HEK293 (cell line): ENCODE data around the gene ANGPT4.

ENCODE experiments used
- CTCF ChIA-PET: fragments of 350-600 bp; formaldehyde crosslinking; extraction: SDS; loops from one replicate; lab custom pipeline; 2021; ENCODE audit warnings: antibody characterized with exemption; lab: Yijun Ruan, JAX
- POLR2A ChIA-PET: fragments of 300-600 bp; formaldehyde crosslinking; extraction: SDS; loops from one replicate; lab custom pipeline; 2020; ENCODE audit warnings: antibody characterized with exemption, inconsistent platforms; lab: Yijun Ruan, JAX
- H3K27ac ChIP-seq: fragments of 200-500 bp; sonication (Bioruptor generic); 2 replicates; pipeline ENCODE4 v1.5.1; 2014; ENCODE audit warnings: low read depth, low read length, control low read depth, inconsistent platforms; ENCODE audit errors: extremely low read depth
- H3K36me3 ChIP-seq, 2 experiments: fragments of 200-500 bp in 1 of 2; sonication (Bioruptor generic) in 1 of 2; 1 replicate in 1 of 2; 2 replicates in 1 of 2; pipeline ENCODE4 v1.5.1; 2014 to 2017; ENCODE audit warnings: inconsistent platforms in 2 of 2, low read length in 2 of 2; ENCODE audit not compliant: control insufficient read depth in 2 of 2, insufficient read depth in 1 of 2
- H3K4me1 ChIP-seq: fragments of 200-500 bp; sonication (Bioruptor generic); 2 replicates; pipeline ENCODE4 v1.5.1; 2014; ENCODE audit warnings: mild to moderate bottlenecking, low read length, inconsistent platforms; ENCODE audit not compliant: control insufficient read depth, insufficient read depth
- H3K4me3 ChIP-seq: 2 replicates; pipeline ENCODE4 v1.5.1; 2011; ENCODE audit warnings: low read depth, mild to moderate bottlenecking, control low read depth, low read length, moderate library complexity
- H3K9me3 ChIP-seq: fragments of 200-500 bp; sonication (Bioruptor generic); 2 replicates; pipeline ENCODE4 v1.5.1; 2014; ENCODE audit warnings: low read depth, low read length, inconsistent platforms; ENCODE audit not compliant: control insufficient read depth, insufficient read depth
- PRDM1 ChIP-seq: fragments of 450-650 bp; formaldehyde crosslinking; IDR thresholded peaks from 2 replicates; pipeline ENCODE4; 2016; ENCODE audit warnings: missing biosample characterization, missing genetic modification characterization
- PRDM10 ChIP-seq: fragments of 450-650 bp; formaldehyde crosslinking; IDR thresholded peaks from 2 replicates; pipeline ENCODE4 v1.5.1; 2016; ENCODE audit warnings: missing biosample characterization, missing genetic modification characterization
- ZFP69B ChIP-seq: fragments of 450-650 bp; formaldehyde crosslinking; IDR thresholded peaks from 2 replicates; pipeline ENCODE4 v1.5.1; 2016; ENCODE audit warnings: missing biosample characterization, missing genetic modification characterization
- ZNF112 ChIP-seq: fragments of 450-650 bp; formaldehyde crosslinking; IDR thresholded peaks from 2 replicates; pipeline ENCODE4 v1.5.0; 2017; ENCODE audit warnings: missing biosample characterization, missing genetic modification characterization
- ZNF132 ChIP-seq: fragments of 450-650 bp; formaldehyde crosslinking; IDR thresholded peaks from 2 replicates; pipeline ENCODE4 v1.5.1; 2017; ENCODE audit warnings: missing biosample characterization, missing genetic modification characterization, borderline replicate concordance
- ZNF174 ChIP-seq: fragments of 450-650 bp; formaldehyde crosslinking; IDR thresholded peaks from 2 replicates; pipeline ENCODE4 v1.5.0; 2017; ENCODE audit warnings: missing biosample characterization, mild to moderate bottlenecking, missing genetic modification characterization
- ZNF221 ChIP-seq: fragments of 450-650 bp; formaldehyde crosslinking; IDR thresholded peaks from 2 replicates; pipeline ENCODE4 v1.5.1; 2017; ENCODE audit warnings: missing biosample characterization, missing genetic modification characterization, borderline replicate concordance
- ZNF280C ChIP-seq: fragments of 450-650 bp; formaldehyde crosslinking; IDR thresholded peaks from 2 replicates; pipeline ENCODE4 v1.5.1; 2016; ENCODE audit warnings: missing biosample characterization, missing genetic modification characterization
- ZNF302 ChIP-seq: fragments of 450-650 bp; formaldehyde crosslinking; IDR thresholded peaks from 2 replicates; pipeline ENCODE4 v1.5.1; 2016; ENCODE audit warnings: missing biosample characterization, missing genetic modification characterization, low read depth
- ZNF311 ChIP-seq: fragments of 450-650 bp; formaldehyde crosslinking; IDR thresholded peaks from 2 replicates; pipeline ENCODE4 v1.5.1; 2017; ENCODE audit warnings: missing biosample characterization, missing genetic modification characterization, borderline replicate concordance
- ZNF335 ChIP-seq: fragments of 450-650 bp; formaldehyde crosslinking; conservative IDR thresholded peaks from 2 replicates; pipeline ENCODE4 v1.5.1; 2016; ENCODE audit warnings: missing biosample characterization, missing genetic modification characterization
- ZNF518A ChIP-seq: fragments of 450-650 bp; formaldehyde crosslinking; conservative IDR thresholded peaks from 2 replicates; pipeline ENCODE4 v1.5.1; 2016; ENCODE audit warnings: low read depth, missing biosample characterization, missing genetic modification characterization
- ZNF626 ChIP-seq: fragments of 450-650 bp; sonication (Bioruptor Pico); formaldehyde crosslinking; IDR thresholded peaks from 2 replicates; pipeline ENCODE4 v1.5.1; 2018; ENCODE audit warnings: missing biosample characterization, missing genetic modification characterization, inconsistent platforms
- ZNF747 ChIP-seq: fragments of 450-650 bp; formaldehyde crosslinking; IDR thresholded peaks from 2 replicates; pipeline ENCODE4 v1.5.1; 2016; ENCODE audit warnings: missing biosample characterization, missing genetic modification characterization
- TF ChIP-seq, protein P1 (sequence below): fragments of 450-650 bp; formaldehyde crosslinking; IDR thresholded peaks from 2 replicates; pipeline ENCODE4 v1.5.1; 2016; ENCODE audit warnings: missing biosample characterization, missing genetic modification characterization

Gene ANGPT4

DNA sequence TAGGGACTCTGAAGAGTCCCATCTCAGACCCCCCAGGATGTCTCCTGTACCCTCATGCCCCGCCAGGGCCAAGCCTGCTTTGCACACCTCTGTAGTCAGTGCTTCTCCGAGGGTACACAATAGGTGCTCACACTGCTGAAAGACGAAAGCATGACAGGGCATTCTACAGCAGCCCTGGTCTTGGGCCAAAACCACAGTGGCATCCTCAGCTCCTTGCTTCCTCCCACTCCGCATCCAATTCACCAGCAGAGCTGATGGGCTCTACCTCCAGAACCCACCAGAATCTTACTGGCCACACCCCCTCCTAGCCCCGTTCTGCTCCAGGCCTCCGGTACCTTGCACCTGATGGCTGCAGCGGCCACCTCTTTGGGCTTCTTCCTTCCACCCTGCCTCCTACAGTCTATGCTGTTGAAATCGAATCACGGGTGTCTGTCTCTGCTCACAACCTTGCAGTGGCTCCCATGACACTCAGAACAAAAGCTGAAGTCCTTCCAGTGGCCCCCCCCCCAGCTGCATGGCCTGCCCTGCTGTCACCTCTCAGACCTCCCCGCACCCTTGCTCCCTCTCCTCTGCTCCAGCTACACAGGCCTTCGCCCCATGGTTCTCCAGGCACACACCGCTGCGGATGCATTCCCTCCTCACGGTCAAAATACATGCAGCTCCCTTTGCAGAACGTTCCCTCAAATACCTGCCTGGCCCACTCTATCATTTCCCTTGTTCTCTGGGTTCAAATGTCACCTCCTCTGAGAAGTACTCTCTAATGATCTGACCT is 1.2 kb downstream of the ANGPT4 start:
- CTCF ChIA-PET: interaction anchor here (0.5 to 1.3 kb wide), 4 partner anchors 23 to 192 kb away, joined by 4 read pairs; no protein-coding TSS in a partner anchor
- no peak overlapping the region for H3K27ac ChIP-seq
- no peak overlapping the region for H3K4me3 ChIP-seq
- no peaks in the 10 kb centered on the region for H3K9me3 ChIP-seq
- no peaks in the 10 kb centered on the region for H3K4me1 ChIP-seq
- TF ChIP-seq ZNF221 (tag by site-specific recombination): no peak
- TF ChIP-seq ZNF335 (tag by site-specific recombination): no peak
- TF ChIP-seq, protein P1, sequence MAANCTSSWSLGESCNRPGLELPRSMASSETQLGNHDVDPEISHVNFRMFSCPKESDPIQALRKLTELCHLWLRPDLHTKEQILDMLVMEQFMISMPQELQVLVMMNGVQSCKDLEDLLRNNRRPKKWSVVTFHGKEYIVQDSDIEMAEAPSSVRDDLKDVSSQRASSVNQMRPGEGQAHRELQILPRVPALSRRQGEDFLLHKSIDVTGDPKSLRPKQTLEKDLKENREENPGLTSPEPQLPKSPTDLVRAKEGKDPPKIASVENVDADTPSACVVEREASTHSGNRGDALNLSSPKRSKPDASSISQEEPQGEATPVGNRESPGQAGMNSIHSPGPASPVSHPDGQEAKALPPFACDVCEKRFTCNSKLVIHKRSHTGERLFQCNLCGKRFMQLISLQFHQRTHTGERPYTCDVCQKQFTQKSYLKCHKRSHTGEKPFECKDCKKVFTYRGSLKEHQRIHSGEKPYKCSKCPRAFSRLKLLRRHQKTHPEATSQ (tag by site-specific recombination): no peak
- TF ChIP-seq ZNF132: no peak
- TF ChIP-seq ZNF174: no peak
- no peak for TF ChIP-seq ZNF518A (tag by site-specific recombination)
- no peak for TF ChIP-seq ZNF626
- TF ChIP-seq, all 188 proteins: peak for 0
- POLR2A ChIA-PET: no interaction called here
- H3K36me3 ChIP-seq: no peaks in the 10 kb centered on the region

- Histone ChIP-seq H3K27ac (no peak overlapping the region), H3K4me3 (no peak overlapping the region), H3K9me3 (no peaks in the 10 kb centered on the region), H3K4me1 (no peaks in the 10 kb centered on the region), H3K36me3 (no peaks in the 10 kb centered on the region)
- CTCF ChIA-PET: interaction anchor here (1.0 kb wide), 1 partner anchor 15 kb away, joined by 3 read pairs; no protein-coding TSS in a partner anchor
- POLR2A ChIA-PET: no interaction called here
- TF ChIP-seq, protein P1 (tag by site-specific recombination): no peak
- TF ChIP-seq ZNF302 (tag by site-specific recombination) (no peak), PRDM1 (tag by site-specific recombination) (no peak), ZNF747 (tag by site-specific recombination) (no peak), ZFP69B (tag by site-specific recombination) (no peak), PRDM10 (tag by site-specific recombination) (no peak), ZNF280C (tag by site-specific recombination) (no peak), ZNF311 (no peak), ZNF112 (no peak)
Measured at GRCh38 chr20:913306-913849, 2.8 kb downstream of the ANGPT4 start.
